ENCODE data around the gene GDPD3.

DNA sequence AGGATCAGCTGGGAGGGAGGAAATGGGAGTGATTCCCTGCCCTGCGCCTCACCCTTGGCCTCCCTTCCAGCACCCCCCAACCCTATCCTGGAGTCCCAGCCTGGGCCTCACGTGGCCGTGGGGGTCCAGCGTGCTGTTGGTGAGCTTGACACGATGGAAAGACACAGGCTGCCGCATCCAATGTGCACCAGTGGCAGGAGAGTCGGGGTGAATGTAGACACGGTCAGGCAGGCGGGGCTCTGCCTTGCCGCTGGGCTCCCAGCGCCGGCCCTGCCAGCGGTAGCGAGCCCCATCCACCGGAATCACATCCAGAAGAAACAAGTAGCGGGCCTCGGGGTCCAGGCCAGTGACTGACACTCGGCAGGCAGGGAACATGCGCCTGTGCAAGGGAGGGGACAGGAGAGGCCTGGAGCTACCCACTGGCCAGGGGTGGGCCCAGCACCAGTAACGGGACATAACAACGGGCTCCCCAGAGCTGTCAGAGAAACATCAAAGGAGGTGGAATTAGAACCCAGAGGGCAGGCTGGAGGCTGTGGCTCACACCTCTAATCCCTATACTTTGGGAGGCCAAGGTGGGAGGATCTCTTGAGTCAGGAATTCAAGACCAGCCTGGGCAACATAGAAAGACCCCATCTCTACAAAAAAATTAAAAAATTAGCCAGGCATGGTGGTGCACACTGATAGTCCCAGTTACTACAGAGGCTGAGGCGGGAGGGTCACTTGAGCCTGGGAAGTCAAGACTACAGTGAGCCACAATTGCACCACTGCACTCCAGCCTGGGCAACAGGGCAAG is 24.3 kb downstream of the GDPD3 start:
- TF ChIP-seq, protein P1, sequence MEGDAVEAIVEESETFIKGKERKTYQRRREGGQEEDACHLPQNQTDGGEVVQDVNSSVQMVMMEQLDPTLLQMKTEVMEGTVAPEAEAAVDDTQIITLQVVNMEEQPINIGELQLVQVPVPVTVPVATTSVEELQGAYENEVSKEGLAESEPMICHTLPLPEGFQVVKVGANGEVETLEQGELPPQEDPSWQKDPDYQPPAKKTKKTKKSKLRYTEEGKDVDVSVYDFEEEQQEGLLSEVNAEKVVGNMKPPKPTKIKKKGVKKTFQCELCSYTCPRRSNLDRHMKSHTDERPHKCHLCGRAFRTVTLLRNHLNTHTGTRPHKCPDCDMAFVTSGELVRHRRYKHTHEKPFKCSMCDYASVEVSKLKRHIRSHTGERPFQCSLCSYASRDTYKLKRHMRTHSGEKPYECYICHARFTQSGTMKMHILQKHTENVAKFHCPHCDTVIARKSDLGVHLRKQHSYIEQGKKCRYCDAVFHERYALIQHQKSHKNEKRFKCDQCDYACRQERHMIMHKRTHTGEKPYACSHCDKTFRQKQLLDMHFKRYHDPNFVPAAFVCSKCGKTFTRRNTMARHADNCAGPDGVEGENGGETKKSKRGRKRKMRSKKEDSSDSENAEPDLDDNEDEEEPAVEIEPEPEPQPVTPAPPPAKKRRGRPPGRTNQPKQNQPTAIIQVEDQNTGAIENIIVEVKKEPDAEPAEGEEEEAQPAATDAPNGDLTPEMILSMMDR (IDR thresholded peaks at IDR 0.05; ENCODE audit: borderline replicate concordance, extremely low read depth, low read length, poor library complexity, severe bottlenecking), result no peak
- no peak for TF ChIP-seq EZH2 (IDR thresholded peaks at IDR 0.05; ENCODE audit: borderline replicate concordance, low read depth, low read length, severe bottlenecking)

All from DND-41 (cell line).